HG03139 (cell line): ENCODE results near the gene S100A14.
"Not testable (repeated sequence)": the region's sequence is repeated elsewhere in the genome, so short reads cannot be mapped to it uniquely, and the experiment has no call there.

Experiments
- ATAC-seq: cut with Tn5 transposase; IDR thresholded peaks from one replicate; pipeline ENCODE4 v1.9.1; 2021; ENCODE audit not compliant: unreplicated experiment

S100A14 gene

DNA sequence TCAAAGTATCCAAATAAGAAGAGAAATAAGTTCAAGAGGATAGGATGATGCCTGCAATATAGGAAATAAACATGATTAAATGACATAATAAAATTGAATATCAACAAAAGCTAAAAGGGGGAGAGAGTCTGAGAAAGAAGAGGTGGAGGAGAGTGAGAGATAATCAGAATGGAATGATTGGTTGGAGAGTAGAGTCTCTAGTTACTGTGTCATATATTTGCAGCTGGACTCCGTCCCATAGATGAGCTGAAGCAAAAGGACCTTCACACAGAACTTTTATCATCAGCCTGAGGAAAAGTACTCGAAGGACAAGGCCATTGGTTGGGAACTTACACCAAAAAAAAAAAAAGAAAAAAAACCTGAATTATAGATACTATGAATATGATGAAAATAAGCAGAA is 27.6 kb downstream of the S100A14 start:
- no peak for ATAC-seq

DNA sequence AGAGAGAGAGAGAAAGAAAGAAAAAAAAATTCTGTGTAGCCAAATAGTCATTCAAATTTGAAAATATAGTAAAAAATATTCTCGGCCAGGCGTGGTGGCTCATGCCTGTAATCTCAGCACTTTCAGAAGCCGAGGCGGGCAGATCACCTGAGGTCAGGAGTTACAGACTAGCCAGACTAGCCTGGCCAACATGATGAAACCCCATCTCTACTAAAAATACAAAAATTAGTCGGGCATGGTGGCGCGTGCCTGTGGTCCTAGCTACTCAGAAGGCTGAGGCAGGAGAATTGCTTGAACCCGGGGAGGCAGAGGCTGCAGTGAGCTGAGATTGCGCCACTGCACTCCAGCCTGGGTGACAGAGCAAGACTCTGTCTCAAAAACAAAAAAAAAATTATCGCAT is 28.1 kb downstream of the S100A14 start:
- ATAC-seq = not testable (repeated sequence)

DNA sequence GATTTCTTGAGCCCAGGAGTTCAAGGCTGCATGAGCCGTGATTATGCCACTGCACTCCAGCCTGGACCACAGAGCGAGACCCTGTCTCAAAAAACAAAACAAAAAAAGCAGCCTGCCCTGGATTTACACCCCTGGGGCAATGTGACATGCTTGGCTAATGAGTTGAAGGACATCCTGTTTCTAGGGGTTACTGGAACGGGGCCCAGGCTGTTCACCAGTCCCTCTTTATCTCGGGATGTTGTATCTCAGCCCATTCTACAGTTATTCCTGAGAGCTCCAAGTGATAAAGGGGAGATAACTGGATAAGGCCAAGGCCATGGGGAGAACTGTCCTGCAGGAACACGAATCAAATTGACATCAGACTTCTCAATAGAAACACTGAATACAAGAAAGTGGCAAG is 28.8 kb downstream of the S100A14 start:
- no peak for ATAC-seq

DNA sequence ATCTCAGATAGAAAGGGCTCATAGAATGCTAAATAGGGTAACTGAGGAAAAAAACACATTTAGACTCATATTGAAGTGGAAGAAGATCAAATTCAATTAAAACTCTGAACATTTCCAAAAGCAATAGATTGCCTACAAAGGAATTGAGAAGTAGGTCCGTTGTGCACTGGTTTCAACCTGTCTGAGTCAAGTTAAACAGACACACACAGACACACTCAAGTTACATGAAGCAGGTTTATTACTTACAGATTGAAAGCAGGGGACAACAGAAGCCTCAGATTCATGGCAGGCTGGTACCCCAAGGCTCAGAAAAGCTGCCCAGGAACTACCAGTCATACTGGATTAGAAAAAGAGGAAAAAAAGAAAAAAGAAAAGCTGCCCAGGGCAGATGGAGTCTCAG is 29.8 kb downstream of the S100A14 start:
- ATAC-seq = no peak

DNA sequence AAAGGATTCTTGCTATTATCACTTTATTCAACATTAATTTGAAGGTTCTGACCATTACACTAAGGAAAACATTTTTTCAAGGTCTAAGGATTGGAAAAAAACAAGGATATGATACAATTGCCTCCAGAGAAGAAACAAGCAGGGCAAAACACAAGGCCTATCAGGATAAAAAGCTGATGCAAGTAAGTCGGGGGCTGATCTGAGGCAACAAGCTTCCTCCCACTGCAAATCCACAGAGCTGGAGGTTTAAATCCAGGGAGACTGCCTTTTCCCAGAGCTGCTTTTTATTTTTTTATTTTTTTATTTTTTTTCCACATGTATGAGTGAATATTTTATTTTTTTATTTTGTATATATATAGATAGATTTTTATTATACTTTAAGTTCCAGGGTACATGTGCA is 31.1 kb downstream of the S100A14 start:
- no peak for ATAC-seq

DNA sequence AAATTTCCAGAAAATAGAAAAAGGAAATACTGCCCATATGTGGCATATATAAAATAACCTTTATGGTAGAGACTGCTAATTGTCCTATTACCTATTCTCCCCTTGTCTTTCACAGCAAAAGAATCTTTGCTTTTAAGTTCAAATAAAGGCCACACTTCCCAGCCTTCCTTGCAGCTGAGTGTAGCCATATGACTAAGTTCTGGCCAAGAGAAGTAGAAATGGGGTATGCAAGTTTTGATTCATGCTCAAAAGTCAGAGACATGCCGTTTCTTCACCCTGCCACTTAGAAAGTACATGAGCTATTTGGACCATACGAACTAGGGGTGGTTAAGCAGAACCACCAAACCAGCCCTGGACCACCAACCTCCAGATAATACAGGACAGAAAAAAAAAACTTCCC is 32.1 kb downstream of the S100A14 start:
- ATAC-seq = no peak

DNA sequence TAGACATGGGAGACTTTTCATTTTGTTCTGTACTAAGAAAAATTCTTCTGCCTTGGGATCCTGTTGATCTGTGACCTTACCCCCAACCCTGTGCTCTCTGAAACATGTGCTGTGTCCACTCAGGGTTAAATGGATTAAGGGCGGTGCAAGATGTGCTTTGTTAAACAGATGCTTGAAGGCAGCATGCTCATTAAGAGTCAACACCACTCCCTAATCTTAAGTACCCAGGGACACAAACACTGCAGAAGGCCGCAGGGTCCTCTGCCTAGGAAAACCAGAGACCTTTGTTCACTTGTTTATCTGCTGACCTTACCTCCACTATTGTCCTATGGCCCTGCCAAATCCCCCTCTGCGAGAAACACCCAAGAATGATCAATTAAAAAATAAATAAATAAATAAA is 32.6 kb downstream of the S100A14 start:
- not testable (repeated sequence) for ATAC-seq

DNA sequence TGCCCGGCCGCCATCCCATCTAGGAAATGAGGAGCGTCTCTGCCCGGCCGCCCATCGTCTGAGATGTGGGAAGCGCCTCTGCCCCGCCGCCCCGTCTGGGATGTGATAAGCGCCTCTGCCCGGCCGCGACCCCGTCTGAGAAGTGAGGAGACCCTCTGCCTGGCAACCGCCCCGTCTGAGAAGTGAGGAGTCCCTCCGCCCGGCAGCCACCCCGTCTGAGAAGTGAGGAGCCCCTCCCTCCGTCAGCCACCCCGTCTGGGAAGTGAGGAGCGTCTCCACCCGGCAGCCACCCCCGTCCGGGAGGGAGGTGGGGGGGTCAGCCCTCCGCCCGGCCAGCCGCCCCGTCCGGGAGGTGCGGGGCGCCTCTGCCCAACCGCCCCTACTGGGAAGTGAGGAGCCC is 33.3 kb downstream of the S100A14 start:
- not testable (repeated sequence) for ATAC-seq

DNA sequence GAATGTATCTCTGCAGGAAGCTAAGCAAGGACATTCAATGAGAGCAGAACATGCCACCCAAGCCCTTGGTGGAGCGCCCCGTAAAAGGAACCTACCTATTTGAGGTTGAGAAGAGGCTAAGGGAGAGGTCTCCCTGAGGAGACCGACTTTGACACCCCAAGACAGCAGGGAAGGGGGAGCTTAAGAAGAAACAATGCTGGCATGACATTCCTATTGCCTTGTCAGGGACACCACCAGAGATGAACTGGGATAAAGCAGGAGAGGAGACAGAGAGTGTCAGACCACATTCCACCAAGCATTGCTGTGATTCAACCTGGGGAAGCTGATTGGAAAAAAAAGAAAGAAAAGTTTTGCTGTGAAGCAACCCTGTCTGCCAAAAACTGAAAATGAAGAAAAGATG is 37.2 kb downstream of the S100A14 start:
- ATAC-seq = no peak

DNA sequence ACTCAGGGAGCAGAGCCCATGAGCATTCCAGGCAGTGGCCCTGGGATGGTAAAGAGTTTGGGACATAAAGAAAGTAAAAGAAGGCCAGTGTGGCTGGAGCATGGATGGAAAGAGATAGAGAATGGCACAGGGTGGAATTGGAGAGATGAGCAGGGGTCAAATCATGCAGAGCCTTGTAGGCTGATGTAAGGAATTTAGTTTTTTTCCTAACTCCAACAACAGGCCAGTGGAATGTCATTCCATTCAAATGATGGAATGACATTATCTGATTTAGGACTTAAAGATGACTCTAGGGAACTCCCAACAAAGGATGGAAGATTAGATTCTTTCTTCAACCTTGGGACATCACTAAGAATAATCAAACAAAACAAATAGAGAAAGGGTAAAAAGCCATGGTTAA is 37.6 kb downstream of the S100A14 start:
- no peak for ATAC-seq

DNA sequence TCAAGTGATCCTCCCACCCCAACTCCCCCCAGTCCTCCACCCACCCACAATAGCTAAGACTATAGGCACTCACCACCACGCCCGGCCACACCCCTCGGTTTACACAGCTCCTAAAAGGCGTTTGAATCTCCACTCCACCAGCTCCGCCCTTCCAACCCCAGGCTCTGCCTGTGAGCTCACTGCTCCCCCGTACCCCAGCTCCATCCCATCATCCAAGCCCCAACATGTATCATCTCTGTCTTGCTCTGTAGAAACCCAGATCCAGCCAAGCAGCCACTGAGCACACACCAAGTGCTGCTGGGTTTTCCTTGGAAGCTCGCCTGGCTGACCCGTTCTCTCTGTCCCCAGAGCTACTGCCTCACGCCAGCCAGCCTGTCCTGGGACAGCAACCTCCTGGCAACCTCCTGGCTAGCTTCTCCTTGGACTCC is 38.5 kb downstream of the S100A14 start:
- no peak for ATAC-seq

DNA sequence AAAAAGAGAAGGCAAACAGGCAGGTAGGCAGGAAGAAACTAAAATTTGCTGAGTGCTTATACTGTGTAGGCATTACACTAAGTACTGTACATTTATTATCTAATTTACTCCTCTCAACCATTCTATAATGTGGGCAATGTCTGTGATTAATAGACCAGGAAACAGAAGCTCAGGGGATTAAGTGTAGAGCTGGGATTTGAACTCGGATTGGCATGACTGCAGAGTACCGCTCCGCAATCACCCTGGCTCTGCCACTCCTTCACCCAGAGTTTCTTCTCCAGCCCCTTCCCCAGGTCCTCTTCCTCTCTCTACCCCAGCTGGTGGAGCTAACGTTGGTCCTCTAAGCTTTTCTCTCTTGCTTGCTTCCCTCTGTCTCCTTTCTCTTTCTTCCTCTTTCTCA is 39.0 kb downstream of the S100A14 start:
- ATAC-seq = no peak

DNA sequence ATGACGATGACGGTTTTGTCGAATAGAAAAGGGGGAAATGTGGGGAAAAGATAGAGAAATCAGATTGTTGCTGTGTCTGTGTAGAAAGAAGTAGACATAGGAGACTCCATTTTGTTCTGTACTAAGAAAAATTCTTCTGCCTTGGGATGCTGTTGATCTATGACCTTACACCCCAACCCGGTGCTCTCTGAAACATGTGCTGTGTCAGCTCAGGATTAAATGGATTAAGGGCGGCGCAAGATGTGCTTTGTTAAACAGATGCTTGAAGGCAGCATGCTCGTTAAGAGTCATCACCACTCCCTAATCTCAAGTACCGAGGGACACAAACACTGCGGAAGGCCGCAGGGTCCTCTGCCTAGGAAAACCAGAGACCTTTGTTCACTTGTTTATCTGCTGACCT is 40.6 kb downstream of the S100A14 start:
- not testable (repeated sequence) for ATAC-seq

DNA sequence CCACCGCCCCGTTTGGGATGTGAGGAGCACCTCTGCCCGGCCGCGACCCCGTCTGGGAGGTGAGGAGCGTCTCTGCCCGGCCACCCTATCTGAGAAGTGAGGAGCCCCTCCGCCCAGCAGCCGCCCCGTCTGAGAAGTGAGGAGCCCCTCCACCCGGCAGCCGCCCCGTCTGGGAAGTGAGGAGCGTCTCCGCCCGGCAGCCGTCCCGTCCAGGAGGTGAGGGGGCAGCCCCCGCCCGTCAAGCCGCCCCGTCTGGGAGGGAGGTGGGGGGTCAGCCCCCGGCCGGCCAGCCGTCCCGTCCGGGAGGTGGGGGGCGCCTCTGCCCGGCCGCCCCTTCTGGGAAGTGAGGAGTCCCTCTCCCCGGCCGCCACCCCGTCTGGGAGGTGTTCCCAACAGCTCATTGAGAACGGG is 41.0 kb downstream of the S100A14 start:
- ATAC-seq = not testable (repeated sequence)

DNA sequence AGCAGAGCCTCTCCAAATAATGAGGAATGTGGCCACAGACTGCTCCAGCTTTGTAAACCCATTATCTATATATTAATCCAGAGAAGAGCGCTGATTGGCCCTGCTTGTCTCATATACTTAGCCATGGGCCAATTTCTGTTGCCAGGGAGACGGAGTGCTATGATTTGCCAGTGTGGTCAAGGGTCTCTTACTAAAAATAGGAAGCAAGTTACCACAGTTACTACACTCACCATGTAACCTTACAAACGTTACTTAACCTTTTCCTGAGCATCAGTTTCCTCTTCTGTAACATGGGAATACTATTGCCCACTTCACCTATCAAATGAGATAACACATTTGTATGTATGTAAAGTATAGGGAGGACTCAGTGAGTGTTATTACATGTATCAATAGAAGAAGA is 42.8 kb downstream of the S100A14 start:
- ATAC-seq = no peak

DNA sequence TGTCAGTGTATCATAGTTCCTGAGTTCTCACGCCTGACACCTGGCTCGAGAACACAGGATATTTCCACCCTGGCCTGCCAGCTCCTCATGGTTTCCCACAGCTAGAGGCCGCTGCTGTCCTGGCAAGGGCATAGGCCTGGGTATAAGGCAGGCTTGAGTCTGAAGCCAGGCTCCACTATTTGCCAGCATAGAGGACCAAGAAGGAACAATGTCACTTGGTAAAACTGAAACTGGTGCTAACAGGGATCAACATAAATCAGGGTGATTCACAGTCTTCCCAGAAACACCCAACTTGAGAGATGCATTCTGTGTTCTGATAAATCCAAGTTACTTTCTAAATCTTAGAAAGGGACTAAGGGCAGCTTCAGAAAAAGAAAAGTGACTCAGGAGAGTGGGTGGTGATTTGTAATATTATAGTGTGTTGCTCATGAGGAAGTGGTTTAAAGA is 43.5 kb downstream of the S100A14 start:
- no peak for ATAC-seq

DNA sequence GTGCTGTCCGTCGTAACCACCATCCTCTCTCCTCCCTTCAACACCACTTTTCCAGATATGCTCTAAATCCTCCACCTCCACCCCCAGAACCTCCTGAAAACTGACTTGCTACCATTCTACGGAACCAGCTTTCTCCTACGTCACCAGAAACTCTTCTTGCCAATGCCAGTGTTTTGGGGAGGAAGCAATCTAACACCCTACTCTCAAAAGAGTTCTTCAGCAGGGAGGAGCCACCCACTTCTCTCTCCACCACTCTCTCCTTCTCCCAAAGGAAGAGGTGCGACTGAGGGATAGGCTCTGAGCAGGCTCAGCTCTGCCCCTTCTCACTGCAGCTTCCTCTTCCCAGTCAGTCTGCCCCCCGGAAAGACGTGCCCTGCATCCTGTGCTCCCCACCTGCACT is 44.4 kb downstream of the S100A14 start:
- no peak for ATAC-seq

DNA sequence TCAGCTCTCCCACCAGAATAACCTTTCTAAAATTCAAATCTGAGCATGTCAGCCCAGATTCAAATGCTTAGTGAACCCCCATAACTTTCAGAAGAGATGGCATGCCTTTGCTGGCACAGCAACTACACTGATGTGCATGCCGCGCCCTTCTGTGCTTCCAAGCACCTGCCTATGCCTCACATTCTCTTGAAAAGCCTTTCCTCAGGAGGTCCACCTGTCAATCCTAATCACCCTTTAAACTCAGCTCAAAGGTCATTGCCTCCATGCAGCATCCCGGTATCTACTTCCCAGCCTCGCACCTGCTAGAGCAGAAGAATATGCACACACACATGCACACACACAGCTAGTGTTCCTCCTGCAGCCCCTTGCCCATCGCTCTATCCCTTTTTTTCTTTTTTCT is 45.3 kb downstream of the S100A14 start:
- ATAC-seq = no peak

DNA sequence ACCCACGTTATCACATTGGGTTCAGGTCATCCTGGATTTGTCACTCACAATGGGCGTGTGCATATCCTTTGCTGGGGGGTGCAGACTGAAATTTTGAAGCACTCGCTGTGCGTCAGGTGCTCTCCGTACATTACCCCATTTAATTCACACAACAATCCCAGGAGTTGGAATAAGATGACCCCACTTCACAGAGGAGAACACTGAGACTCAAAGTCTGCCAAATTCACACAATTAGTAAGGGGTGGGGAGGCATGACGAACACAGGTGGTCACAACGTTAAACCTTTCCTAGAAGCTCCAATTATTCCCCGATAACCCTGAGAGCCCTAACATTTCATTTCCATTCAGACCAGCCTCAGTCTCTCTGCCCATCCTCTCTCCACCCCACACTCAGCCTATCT is 46.7 kb downstream of the S100A14 start:
- no peak for ATAC-seq

DNA sequence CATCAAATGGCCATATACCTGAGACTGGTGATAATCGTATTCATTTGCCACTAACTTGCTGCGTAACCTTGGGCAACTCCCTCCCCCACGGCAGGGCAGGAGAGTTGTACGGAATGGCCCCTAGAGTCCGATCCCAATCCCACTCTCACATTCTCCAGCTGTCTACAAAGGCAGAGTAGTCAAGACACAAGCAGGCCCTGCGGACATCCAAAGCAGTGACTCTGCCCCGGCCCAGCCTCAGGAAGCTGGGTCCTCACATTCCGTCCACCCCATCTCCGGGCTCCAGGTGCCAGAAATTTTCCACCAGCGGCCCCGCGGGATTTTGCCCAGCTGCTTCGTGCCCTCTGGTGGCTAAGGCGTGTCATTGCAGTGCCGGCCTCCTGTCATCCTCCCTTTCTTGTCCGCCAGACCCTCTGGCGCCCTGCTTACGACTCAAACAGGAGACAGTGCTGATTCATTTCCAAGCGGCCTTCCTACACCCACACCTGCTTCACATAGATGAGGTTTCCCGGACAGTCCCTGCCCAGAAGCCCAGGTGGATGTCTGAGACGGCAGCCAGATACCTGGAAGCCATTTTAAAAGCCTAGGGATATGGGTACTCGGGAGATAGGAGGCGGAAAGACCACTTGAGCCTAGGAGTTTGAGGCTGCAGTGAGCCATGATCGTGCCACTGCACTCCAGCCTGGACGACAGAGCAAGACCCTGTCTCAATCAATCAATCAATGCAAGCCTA is 47.6 kb downstream of the S100A14 start:
- ATAC-seq = no peak

DNA sequence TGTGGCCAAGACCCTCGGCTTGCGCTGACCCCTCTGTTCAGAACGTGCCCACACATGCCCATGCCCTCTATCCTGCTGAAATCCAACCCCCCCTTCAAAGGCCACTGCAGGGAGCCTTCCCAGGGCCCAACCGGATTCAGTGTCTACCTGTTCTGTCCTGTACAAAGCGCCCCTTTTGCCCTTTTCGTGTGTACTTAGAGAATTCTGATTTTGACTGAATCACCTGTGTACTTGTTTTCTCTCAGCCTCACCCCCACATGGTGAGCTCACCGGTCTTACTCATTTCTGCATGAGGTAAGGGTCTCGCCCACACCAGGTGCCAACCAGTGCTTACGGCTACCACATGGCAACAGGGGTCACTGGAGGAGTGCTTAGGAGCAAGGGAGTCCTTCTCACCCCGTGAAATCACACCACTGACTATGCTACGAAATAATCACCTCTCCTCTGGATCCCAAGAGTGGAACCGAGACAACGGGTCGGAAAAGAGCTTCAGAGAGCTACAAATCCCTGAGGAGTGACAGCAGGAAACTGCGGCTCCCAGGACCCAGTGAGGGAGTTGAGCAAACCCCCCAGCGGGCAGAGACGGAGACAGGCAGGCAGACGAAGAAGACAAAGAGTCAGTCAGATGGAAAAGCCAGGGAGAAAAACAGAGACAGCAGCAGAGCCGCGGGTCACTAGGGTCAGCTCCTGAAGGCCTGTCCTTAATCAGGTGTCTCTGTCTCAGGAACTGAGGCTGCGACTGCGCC is 48.3 kb downstream of the S100A14 start:
- no peak for ATAC-seq
